IPS-NIHi11 (cell line): ENCODE results near the gene PYGM.
A peak's percentile ranks its signal among the peaks of the same experiment; 100 is the strongest.
"Not testable (repeated sequence)": the region's sequence is repeated elsewhere in the genome, so short reads cannot be mapped to it uniquely, and the experiment has no call there.

Experiments used
- DNase-seq: peaks from one replicate; pipeline ENCODE4 v3.0.0; 2012; ENCODE audit warnings: mixed read lengths, low spot score

PYGM gene

GRCh38 chr11:64716473-64717267 lies 43.1 kb downstream of the PYGM start:
- no peak for DNase-seq

GRCh38 chr11:64715756-64716472 lies 43.9 kb downstream of the PYGM start:
- DNase-seq: no peak

- no peak for DNase-seq
Observed at GRCh38 chr11:64715110-64715509, 44.7 kb downstream of the PYGM start.

- no peak for DNase-seq
Observed at GRCh38 chr11:64714666-64715065, 45.1 kb downstream of the PYGM start.

GRCh38 chr11:64713781-64714363 lies 45.9 kb downstream of the PYGM start:
- DNase-seq: peak; percentile 77

GRCh38 chr11:64713016-64713707 lies 46.6 kb downstream of the PYGM start:
- peak; percentile 70 for DNase-seq

GRCh38 chr11:64712430-64713015 lies 47.3 kb downstream of the PYGM start:
- DNase-seq: no peak

GRCh38 chr11:64711956-64712362 lies 47.8 kb downstream of the PYGM start:
- no peak for DNase-seq

- peak; percentile 83 for DNase-seq
Observed at GRCh38 chr11:64711138-64711955, 48.4 kb downstream of the PYGM start.

- no peak for DNase-seq
Observed at GRCh38 chr11:64710418-64711137, 49.2 kb downstream of the PYGM start.

GRCh38 chr11:64705501-64705900 lies 54.3 kb downstream of the PYGM start:
- no peak for DNase-seq

- no peak for DNase-seq
Observed at GRCh38 chr11:64703048-64703447, 56.7 kb downstream of the PYGM start.

- DNase-seq: not testable (repeated sequence)
Observed at GRCh38 chr11:64701956-64702355, 57.8 kb downstream of the PYGM start.

GRCh38 chr11:64698427-64698826 lies 61.3 kb downstream of the PYGM start:
- DNase-seq: no peak

- DNase-seq: no peak
Observed at GRCh38 chr11:64697663-64698375, 62.0 kb downstream of the PYGM start.
